Measurements from ENCODE around the gene ANKRD52.
"Not testable (repeated sequence)": the region's sequence is repeated elsewhere in the genome, so short reads cannot be mapped to it uniquely, and the experiment has no call there.

Gene ANKRD52

DNA sequence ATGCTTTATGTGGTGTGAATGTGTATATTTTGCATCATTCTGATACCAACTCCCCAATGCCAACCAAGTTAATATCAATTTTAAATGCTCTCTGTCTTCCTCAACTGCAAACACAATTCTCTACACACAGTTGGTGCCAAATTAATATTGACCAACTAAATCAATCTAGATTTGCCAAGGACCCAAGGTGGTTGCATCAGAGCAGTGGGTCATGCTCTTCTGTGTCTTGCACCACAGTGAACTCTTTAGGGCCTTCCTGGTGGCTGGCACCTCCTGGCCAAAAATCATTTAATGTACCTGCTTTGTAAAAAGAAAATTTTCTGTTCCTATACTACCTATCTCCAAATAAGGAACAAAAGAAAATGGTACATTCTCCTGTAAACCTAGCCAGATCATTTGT, 22.7 kb upstream of the ANKRD52 start:
- TF ChIP-seq, protein P1, sequence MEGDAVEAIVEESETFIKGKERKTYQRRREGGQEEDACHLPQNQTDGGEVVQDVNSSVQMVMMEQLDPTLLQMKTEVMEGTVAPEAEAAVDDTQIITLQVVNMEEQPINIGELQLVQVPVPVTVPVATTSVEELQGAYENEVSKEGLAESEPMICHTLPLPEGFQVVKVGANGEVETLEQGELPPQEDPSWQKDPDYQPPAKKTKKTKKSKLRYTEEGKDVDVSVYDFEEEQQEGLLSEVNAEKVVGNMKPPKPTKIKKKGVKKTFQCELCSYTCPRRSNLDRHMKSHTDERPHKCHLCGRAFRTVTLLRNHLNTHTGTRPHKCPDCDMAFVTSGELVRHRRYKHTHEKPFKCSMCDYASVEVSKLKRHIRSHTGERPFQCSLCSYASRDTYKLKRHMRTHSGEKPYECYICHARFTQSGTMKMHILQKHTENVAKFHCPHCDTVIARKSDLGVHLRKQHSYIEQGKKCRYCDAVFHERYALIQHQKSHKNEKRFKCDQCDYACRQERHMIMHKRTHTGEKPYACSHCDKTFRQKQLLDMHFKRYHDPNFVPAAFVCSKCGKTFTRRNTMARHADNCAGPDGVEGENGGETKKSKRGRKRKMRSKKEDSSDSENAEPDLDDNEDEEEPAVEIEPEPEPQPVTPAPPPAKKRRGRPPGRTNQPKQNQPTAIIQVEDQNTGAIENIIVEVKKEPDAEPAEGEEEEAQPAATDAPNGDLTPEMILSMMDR (IDR thresholded peaks at IDR 0.05; ENCODE audit: borderline replicate concordance, extremely low read depth, low read length, poor library complexity, severe bottlenecking), result no peak
- no peak for TF ChIP-seq EZH2 (IDR thresholded peaks at IDR 0.05; ENCODE audit: borderline replicate concordance, low read depth, low read length, severe bottlenecking)
- DNase-seq, result no peak
- H3K27me3 ChIP-seq (ENCODE audit: insufficient read depth, low read length, poor library complexity), result no peaks in the 10 kb centered on the region
- peaks cover 82% of the 10 kb centered on the region for H3K36me3 ChIP-seq (ENCODE audit: insufficient read depth, low read length)
- no peak overlapping the region for H2AFZ ChIP-seq (ENCODE audit: low read depth, low read length)
- H3K27ac ChIP-seq (ENCODE audit: low read length), result no peak overlapping the region
- H3K9ac ChIP-seq (ENCODE audit: low read depth, low read length), result no peak overlapping the region
- H4K20me1 ChIP-seq (ENCODE audit: insufficient read depth, low read length), result no peaks in the 10 kb centered on the region
- peaks cover 6% of the 10 kb centered on the region for H3K79me2 ChIP-seq (ENCODE audit: insufficient read depth, low read length)
- H3K4me3 ChIP-seq (ENCODE audit: low read depth in 1 of 2, low read length in 2 of 2), result no peak overlapping the region
- no peak for ATAC-seq (ENCODE audit: insufficient read depth, low read depth)
- no peaks in the 10 kb centered on the region for H3K9me3 ChIP-seq (ENCODE audit: insufficient read depth, low read length, severe bottlenecking)
- H3K4me2 ChIP-seq (ENCODE audit: insufficient read depth, low read length), result no peak overlapping the region
- no peaks in the 10 kb centered on the region for H3K4me1 ChIP-seq (ENCODE audit: insufficient read depth, low read length)

DNA sequence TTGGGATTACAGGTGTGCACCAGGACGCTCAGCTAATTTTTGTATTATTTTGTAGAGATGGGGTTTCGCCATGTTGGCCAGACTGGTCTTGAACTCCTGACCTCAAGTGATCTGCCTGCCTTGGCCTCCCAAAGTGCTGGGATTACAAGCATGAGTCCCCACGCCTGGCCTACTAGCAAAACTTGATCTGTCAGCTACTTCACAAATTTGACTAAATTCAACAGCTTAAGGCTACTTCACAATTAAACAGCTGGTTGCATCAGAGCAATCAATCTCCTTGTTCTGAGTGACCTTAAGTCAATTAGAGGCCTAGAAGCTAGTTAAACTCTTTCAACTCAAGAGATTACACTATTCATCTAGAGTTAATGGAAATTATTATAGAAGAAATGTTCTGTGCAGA, 20.7 kb upstream of the ANKRD52 start:
- Histone ChIP-seq H3K9me3 (ENCODE audit: insufficient read depth, low read length, severe bottlenecking) (no peaks in the 10 kb centered on the region), H2AFZ (ENCODE audit: low read depth, low read length) (no peak overlapping the region), H3K4me2 (ENCODE audit: insufficient read depth, low read length) (no peak overlapping the region), H3K4me3 (ENCODE audit: low read depth in 1 of 2, low read length in 2 of 2) (no peak overlapping the region), H4K20me1 (ENCODE audit: insufficient read depth, low read length) (no peaks in the 10 kb centered on the region), H3K27ac (ENCODE audit: low read length) (no peak overlapping the region), H3K79me2 (ENCODE audit: insufficient read depth, low read length) (no peaks in the 10 kb centered on the region), H3K27me3 (ENCODE audit: insufficient read depth, low read length, poor library complexity) (no peaks in the 10 kb centered on the region), H3K4me1 (ENCODE audit: insufficient read depth, low read length) (no peaks in the 10 kb centered on the region), H3K36me3 (ENCODE audit: insufficient read depth, low read length) (peaks cover 93% of the 10 kb centered on the region), H3K9ac (ENCODE audit: low read depth, low read length) (no peak overlapping the region)
- TF ChIP-seq, protein P1 (IDR thresholded peaks at IDR 0.05; ENCODE audit: borderline replicate concordance, extremely low read depth, low read length, poor library complexity, severe bottlenecking), result no peak
- TF ChIP-seq EZH2 (IDR thresholded peaks at IDR 0.05; ENCODE audit: borderline replicate concordance, low read depth, low read length, severe bottlenecking), result no peak
- no peak for DNase-seq
- no peak for ATAC-seq (ENCODE audit: insufficient read depth, low read depth)

DNA sequence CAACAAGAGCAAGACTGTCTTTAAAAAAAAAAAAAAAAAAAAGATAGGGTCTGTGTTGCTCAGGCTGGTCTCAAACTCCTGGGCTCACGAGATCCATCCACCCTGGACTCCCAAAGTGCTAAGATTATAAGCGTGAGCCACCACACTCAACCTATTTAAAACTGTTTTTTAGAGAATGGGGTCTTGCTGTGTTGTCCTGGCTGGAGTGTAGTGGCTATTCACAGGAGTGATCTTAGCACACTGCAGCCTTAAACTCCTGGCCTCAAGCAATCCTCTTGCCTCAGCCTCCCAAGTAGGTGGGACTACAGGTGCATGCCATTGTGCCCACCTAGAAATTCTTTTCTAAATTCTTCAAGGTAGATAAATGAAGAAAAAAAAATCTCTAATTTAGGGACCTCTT, 16.1 kb upstream of the ANKRD52 start:
- H3K27ac ChIP-seq (ENCODE audit: low read length), result no peak overlapping the region
- H3K27me3 ChIP-seq (ENCODE audit: insufficient read depth, low read length, poor library complexity), result no peaks in the 10 kb centered on the region
- DNase-seq (no peak), ATAC-seq (ENCODE audit: insufficient read depth, low read depth) (no peak)
- H2AFZ ChIP-seq (ENCODE audit: low read depth, low read length), result no peak overlapping the region
- no peak overlapping the region for H3K4me2 ChIP-seq (ENCODE audit: insufficient read depth, low read length)
- H3K36me3 ChIP-seq (ENCODE audit: insufficient read depth, low read length), result peaks cover 86% of the 10 kb centered on the region
- H3K9me3 ChIP-seq (ENCODE audit: insufficient read depth, low read length, severe bottlenecking), result no peaks in the 10 kb centered on the region
- H4K20me1 ChIP-seq (ENCODE audit: insufficient read depth, low read length), result no peaks in the 10 kb centered on the region
- no peaks in the 10 kb centered on the region for H3K79me2 ChIP-seq (ENCODE audit: insufficient read depth, low read length)
- H3K4me1 ChIP-seq (ENCODE audit: insufficient read depth, low read length), result no peaks in the 10 kb centered on the region
- H3K9ac ChIP-seq (ENCODE audit: low read depth, low read length), result no peak overlapping the region
- no peak overlapping the region for H3K4me3 ChIP-seq (ENCODE audit: low read depth in 1 of 2, low read length in 2 of 2)
- TF ChIP-seq EZH2 (IDR thresholded peaks at IDR 0.05; ENCODE audit: borderline replicate concordance, low read depth, low read length, severe bottlenecking), result no peak
- TF ChIP-seq, protein P1 (IDR thresholded peaks at IDR 0.05; ENCODE audit: borderline replicate concordance, extremely low read depth, low read length, poor library complexity, severe bottlenecking), result no peak

DNA sequence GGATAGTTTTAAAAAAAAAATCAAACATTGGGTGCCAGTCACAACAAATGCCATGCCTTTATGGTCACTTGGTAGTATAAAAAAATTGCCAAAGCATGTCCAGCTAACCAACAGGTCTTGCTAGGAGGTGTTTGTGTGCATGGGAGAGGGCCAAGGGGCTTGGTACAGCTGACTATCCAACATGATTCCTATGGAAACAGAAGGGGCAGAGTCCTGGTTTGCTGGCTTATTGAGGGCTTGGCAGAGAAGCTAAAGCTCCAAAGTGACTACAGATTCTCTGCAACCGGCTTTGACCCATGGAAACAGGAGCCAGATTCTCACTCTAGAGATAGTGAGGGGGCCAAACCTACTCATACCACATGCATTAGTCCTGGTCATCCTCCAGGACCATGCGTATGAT, 14.3 kb upstream of the ANKRD52 start:
- H3K9me3 ChIP-seq (ENCODE audit: insufficient read depth, low read length, severe bottlenecking); H3K4me3 ChIP-seq (ENCODE audit: low read depth in 1 of 2, low read length in 2 of 2); DNase-seq; H3K4me1 ChIP-seq (ENCODE audit: insufficient read depth, low read length); H4K20me1 ChIP-seq (ENCODE audit: insufficient read depth, low read length); ATAC-seq (ENCODE audit: insufficient read depth, low read depth); H3K4me2 ChIP-seq (ENCODE audit: insufficient read depth, low read length); H3K79me2 ChIP-seq (ENCODE audit: insufficient read depth, low read length); H2AFZ ChIP-seq (ENCODE audit: low read depth, low read length); H3K9ac ChIP-seq (ENCODE audit: low read depth, low read length); H3K27me3 ChIP-seq (ENCODE audit: insufficient read depth, low read length, poor library complexity); H3K27ac ChIP-seq (ENCODE audit: low read length): not testable (repeated sequence)
- peaks cover 74% of the 10 kb centered on the region for H3K36me3 ChIP-seq (ENCODE audit: insufficient read depth, low read length)

Data from DND-41 (cell line).